DMS114 treated with DMSO at 0.1 percent for 48 hours (cell line): Measurements from ENCODE around the gene TLCD1.
A peak's percentile ranks its signal among the peaks of the same experiment; 100 is the strongest.

Source experiments
- DNase-seq: peaks from one replicate; lab custom pipeline; 2025; ENCODE audit not compliant: unreplicated experiment; lab: John Stamatoyannopoulos, UW

Gene TLCD1

DNA sequence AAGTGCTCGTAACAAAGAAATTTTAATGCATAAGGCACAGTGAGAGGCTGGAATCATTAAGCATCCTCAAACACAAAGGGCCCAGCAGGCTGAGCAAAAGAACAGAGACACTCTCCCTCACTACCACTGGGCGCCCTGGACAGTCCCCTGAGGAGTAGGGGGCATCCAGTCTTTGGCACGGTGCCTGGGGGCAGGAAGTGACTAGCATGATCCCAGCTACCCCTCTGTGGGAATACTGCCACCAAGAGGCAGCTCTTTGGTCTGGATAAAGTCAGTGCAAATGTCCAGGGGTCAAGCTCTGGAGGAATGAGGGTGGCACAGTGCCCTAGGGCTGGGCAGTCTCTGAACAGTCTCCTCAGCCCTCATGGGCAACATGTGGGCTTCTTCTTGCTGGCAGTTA, 11.8 kb downstream of the TLCD1 start:
- DNase-seq: no peak

GRCh38 chr17:28712705-28713415, 13.2 kb downstream of the TLCD1 start:
- no peak for DNase-seq

DNA sequence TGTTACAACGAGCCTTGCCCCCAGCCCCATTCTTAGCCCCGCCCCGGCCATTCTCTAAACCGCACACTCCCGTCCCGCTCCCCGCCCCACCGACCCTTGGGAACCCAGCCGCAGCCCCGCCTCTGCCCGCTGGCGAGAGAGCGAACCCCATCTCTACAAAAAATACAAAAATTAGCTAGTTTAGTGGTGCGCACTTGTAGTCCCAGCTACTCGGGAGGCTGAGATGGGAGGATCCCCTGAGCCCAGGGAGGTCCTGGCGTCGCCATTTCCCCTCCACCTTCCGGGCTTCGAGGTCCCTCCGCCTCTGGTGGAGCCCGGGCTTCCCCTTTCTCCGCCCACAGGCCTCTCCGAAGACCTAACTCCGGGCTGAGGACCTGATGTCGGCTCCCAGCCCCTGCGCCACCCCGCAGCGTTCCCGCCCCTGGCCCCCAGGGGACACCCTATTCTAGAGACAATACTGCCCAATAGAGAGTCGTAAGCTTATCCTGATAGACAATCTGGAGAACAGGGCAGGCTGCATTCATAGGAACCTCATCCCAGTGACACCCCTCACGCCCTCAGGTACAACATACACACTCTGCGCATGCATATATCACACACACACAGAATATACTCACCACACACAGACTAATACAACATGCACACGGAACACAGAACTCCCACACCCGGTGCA, 13.9 kb downstream of the TLCD1 start:
- DNase-seq: no peak

DNA sequence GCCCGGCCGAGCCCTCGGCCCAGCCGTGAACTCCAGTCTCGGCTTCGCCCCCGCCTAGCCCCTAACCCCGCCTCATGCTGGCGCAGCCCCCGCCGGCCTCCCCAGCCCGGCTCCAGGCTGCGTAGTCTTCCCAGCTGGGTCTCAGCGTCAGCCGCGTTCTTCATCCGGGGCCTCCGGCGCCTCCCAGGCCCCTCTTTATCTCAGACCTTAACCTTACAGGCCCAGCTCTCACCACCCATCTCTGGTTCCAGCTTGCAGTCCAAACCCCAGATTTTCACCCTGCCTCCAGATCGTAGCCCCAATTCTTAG, 14.4 kb downstream of the TLCD1 start, which contains the start of gene PROCA1:
TSS of gene PROCA1 (minus strand) at position 166 of the 309 bp plus-strand sequence. CDS start 228 bp downstream, outside the sequence.
- DNase-seq: no peak

- DNase-seq: peak; percentile 76
These were observed 14.9 kb downstream of the TLCD1 start for GRCh38 chr17:28710861-28711722.

DNA sequence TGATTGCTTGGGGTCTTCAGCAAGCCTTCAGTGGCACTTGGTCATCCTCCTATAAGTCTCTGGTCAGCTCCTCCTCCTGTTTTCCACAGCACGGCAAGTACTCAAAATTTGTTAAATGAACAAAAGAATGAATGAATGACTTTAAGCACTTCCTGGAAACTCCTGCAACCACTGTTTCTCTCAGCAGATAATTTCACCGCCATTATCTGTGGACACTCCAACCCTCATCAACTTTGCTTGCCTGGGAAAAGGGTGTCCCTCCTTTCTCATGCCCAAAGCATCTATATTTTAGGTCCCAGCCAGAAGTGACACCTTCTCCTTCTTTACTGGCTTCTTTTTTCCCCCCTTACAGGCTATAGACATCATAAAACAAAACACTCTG, 18.7 kb downstream of the TLCD1 start:
- no peak for DNase-seq

DNA sequence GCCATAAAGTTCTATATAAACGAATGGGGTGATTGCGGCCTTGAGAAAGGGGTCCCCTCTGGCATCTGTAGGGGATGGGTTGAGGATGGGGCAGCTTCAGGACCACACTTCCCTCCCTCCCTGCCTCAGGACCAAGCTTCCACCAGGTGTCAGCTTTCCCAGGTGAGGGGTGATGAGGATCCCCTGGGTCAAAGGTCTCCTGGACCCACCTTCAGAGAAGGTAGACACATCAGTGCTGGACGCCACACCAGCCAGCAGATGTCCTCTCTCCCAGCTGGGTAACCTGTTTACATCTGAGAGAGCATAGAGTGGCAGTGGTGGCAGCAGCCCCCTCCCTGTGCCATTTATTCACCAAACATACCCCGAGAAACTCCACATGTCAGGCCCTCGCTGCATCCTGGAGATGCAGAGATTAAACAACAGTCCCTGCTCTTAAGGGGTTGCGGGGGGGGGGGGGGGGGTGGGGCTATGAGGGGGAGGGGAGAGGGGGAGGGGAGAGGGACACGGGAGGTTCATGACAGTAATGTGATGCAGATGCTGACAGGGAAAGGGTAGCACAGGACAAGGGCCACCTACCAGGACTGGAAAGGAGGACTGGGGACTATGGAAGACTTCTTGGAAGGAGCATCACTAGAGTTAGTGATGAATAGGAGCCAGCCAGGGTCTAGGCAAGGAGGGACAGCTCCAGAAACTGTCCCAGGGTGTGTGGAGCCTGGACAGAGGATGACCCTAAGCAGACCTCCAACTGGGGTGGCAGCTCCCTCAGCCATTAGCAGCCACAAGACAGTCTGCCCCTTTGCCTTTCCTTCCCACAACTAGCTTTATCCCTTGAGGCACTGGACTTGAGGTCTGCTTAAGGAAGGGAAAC, 19.3 kb downstream of the TLCD1 start:
- no peak for DNase-seq

DNA sequence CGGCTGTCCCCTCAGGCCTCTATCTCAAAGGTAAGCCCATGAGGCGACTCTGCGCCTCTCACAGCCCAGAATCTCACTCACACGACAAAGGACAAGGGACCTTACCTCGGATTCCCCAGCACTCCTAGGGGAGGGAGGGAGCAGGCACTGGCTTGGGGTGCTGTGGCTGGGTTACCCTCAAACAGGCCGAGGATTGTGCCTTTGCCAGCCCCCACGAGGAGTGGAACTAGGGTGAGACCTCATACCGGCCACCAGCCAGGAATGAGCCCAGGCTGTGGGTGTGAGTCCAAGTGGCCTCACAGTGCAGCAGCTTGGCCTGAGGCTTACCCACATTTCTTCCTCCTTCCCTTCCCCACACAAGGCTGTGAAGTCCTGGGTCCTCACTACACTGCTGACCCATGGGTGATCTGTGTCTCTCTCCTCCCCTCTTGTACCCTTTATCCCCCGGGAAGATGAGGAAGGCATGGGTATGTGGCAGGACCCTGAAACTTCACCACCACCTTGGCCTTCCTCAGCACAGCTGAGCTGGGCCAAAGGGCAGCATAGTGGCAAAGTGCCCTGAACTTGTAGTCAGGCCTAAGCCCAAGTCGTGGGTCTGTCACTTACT, 20.2 kb downstream of the TLCD1 start:
- DNase-seq: no peak

GRCh38 chr17:28705074-28705659, 20.9 kb downstream of the TLCD1 start:
- no peak for DNase-seq

- no peak for DNase-seq
These were observed 21.7 kb downstream of the TLCD1 start for GRCh38 chr17:28704219-28704858.

DNA sequence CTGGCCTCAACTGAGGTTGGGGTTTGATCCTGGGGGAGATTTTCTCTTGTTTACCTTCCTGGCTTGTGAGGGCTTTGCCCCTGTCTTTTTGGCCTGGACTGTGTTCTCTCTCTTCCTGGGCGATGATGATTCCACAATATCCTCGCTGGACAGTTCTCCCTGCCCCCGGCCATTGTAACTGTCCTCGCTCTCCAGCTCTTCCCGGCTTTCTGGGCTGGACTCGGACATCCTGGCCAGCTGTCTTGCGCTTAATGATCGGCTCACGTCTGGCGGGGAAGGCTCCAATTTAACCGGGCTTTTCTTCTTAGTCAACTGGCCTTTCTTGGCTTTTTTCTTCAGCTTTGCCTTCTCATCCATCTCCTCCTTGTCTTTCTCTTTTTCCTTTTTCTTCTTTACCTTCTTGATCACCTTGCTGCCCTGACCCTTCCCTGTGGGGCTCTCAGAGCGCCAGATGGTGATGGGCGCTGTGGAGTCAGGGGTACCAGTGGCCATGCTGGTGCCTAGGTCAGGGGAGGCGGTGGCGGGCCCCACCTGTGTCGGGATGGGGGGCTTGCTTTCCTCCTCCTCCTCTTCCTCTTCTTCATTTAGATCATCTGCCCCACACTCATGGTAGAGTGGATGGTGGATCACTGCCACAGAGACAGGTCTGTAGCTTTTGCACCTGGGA, 22.3 kb downstream of the TLCD1 start:
- no peak for DNase-seq

GRCh38 chr17:28702752-28703150, 23.3 kb downstream of the TLCD1 start:
- DNase-seq: no peak

DNA sequence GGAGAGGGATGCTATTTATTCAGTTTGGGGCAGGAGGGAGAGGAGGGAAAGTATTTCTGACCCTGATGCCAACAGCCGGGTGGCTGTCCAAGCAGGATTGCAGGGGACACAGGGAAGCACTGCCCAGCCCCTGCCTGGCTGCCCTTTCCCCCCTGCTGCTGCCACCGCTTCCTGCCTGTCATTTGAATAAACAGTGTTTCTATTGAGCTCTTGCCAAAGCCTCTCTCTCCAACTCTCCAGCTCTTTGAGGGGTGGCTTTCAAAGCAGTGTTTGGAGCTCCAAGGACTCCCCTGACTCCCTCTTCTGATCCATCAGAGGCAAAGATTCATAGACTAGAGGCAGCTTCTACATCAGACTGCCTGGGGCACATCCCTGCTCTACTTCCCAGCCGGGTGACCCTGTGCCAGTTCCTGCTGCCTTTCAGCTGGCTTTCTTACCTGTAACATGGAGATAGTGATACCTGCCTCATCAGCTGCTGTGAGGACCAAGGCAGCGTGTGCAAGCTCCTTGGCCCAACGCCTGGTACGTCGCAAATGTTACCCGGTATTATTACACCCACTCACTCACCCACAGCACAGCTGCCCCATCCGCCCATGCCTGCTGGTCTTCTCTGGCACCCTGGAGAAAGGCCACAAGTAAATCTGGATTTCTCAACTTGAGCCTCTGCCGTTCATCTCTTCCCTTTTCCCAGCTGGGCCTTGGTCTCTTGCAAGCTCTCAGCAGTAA, 23.8 kb downstream of the TLCD1 start:
- DNase-seq: no peak

GRCh38 chr17:28700830-28701492, 25.1 kb downstream of the TLCD1 start:
- DNase-seq: no peak

- no peak for DNase-seq
These were observed 25.8 kb downstream of the TLCD1 start for GRCh38 chr17:28700278-28700677.

- DNase-seq: no peak
These were observed 27.6 kb downstream of the TLCD1 start for GRCh38 chr17:28698253-28698941.

- no peak for DNase-seq
These were observed 32.2 kb downstream of the TLCD1 start for GRCh38 chr17:28693869-28694268.
